Measurements from ENCODE around the gene YEATS2.

GRCh38 chr3:183825456-183826161 is 128.0 kb downstream of the YEATS2 start, which contains the start of gene MAP6D1:
- TF ChIP-seq CTCF (IDR thresholded peaks at IDR 0.05) (peak; percentile 60), ZFX (IDR thresholded peaks at IDR 0.05; ENCODE audit: borderline replicate concordance) (no peak)

All from 22Rv1 (cell line).